Measurements from ENCODE around the gene ELK4.

Gene ELK4

GRCh38 chr1:205629751-205630150, 2.1 kb downstream of the ELK4 start:
- no peak for DNase-seq

GRCh38 chr1:205627956-205628355, 3.9 kb downstream of the ELK4 start:
- DNase-seq, result no peak

GRCh38 chr1:205626216-205626615, 5.6 kb downstream of the ELK4 start:
- DNase-seq, result no peak

GRCh38 chr1:205623646-205624045, 8.2 kb downstream of the ELK4 start:
- DNase-seq, result no peak

- no peak for DNase-seq
These were observed 11.5 kb downstream of the ELK4 start for GRCh38 chr1:205620269-205620668.

GRCh38 chr1:205619376-205619775, 12.4 kb downstream of the ELK4 start:
- DNase-seq, result no peak

GRCh38 chr1:205616563-205617293, 15.1 kb downstream of the ELK4 start:
- DNase-seq, result no peak

- no peak for DNase-seq
These were observed 16.0 kb downstream of the ELK4 start for GRCh38 chr1:205615789-205616188.

GRCh38 chr1:205613854-205614412, 17.9 kb downstream of the ELK4 start:
- DNase-seq, result no peak

GRCh38 chr1:205612556-205612955, 19.3 kb downstream of the ELK4 start:
- no peak for DNase-seq

GRCh38 chr1:205612104-205612503, 19.7 kb downstream of the ELK4 start:
- no peak for DNase-seq

- no peak for DNase-seq
These were observed 20.8 kb downstream of the ELK4 start for GRCh38 chr1:205610901-205611466.

GRCh38 chr1:205610036-205610435, 21.8 kb downstream of the ELK4 start:
- DNase-seq, result no peak

- no peak for DNase-seq
These were observed 26.8 kb downstream of the ELK4 start for GRCh38 chr1:205604825-205605505.

GRCh38 chr1:205604059-205604458, 27.8 kb downstream of the ELK4 start:
- peak; percentile 29 for DNase-seq

- peak; percentile 22 for DNase-seq
These were observed 30.6 kb downstream of the ELK4 start for GRCh38 chr1:205601205-205601604.

GRCh38 chr1:205600085-205600484, 31.7 kb downstream of the ELK4 start:
- DNase-seq, result peak; percentile 47

- no peak for DNase-seq
These were observed 32.2 kb downstream of the ELK4 start for GRCh38 chr1:205599669-205600042.

GRCh38 chr1:205598841-205599668, 32.8 kb downstream of the ELK4 start:
- peak; percentile 37 for DNase-seq

- peak; percentile 39 for DNase-seq
These were observed 34.0 kb downstream of the ELK4 start for GRCh38 chr1:205597691-205598314.

- DNase-seq, result peak; percentile 40
These were observed 34.9 kb downstream of the ELK4 start for GRCh38 chr1:205596876-205597275.

GRCh38 chr1:205595861-205596260, 36.0 kb downstream of the ELK4 start:
- DNase-seq, result no peak

GRCh38 chr1:205595435-205595834, 36.4 kb downstream of the ELK4 start:
- DNase-seq, result no peak

Measured in activated CD8-positive, alpha-beta memory T cell treated with anti-CD3 and anti-CD28 coated beads, Interleukin-2, amount 50 U/mL, for 48 hours (primary cell).